ENCODE data around the gene TP53I3. TPM values are rescaled to one million over a fixed set of nuclear protein-coding genes. Genes with fewer than 3 reads are reported as not detected.

The TP53I3 gene
- total RNA-seq, 1 donor from 2014 or later = 38.0 TPM

DNA sequence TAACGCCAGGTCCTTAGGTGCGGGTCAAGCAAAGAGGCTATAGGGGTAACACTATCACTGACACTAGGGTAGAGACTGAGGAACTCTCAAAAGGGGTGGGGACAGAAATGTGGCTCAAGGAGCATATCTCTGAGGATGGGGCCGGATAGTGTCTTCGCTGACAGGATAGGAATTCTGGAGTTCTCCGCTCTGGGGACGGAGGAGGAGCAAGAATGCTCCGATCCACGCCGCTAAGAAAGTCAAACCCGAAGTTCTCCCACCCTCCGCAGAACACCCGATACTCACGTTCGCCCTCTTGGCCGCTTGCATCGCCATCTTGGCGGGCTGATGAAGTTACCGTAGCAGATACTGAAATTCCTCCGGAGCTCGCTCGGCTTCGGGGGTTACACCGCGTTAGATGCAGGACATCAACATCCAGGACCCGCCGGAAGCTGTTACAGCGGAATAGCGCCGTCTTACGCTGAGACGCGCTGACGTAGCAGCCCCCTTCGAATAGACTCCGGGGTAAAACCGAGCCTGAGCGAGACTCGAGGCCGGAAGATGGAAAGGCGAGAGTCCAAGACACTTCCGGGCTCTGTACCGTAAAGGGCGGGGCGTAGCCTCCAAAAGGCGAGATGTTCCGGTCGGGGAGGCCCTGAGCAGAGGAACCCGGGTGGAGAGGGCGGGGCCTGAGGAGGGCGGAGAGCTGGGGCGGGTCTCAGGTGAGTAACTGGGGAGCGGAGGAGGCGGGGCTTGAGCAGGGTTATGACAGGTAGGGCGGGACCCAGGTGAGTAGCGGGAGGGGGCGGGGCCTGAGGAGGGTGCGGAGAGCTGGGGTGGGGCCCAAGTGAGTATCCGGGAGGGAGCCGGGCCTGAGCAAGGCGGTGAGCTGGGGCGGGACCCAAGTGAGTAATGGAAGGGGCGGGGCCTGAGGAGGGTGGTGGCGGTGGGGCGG lies 8.5 kb downstream of the TP53I3 start, which contains the start of gene SF3B6:
TSS of gene SF3B6 (minus strand) at position 412 of the 934 bp plus-strand sequence. CDS start at position 315, 97 bp downstream.
- peak; percentile 96 for DNase-seq
- peak within 1 kb of the TSS; percentile 98 for H3K4me3 Mint-ChIP-seq (ENCODE audit: unreplicated experiment)
- TF ChIP-seq, protein P1, sequence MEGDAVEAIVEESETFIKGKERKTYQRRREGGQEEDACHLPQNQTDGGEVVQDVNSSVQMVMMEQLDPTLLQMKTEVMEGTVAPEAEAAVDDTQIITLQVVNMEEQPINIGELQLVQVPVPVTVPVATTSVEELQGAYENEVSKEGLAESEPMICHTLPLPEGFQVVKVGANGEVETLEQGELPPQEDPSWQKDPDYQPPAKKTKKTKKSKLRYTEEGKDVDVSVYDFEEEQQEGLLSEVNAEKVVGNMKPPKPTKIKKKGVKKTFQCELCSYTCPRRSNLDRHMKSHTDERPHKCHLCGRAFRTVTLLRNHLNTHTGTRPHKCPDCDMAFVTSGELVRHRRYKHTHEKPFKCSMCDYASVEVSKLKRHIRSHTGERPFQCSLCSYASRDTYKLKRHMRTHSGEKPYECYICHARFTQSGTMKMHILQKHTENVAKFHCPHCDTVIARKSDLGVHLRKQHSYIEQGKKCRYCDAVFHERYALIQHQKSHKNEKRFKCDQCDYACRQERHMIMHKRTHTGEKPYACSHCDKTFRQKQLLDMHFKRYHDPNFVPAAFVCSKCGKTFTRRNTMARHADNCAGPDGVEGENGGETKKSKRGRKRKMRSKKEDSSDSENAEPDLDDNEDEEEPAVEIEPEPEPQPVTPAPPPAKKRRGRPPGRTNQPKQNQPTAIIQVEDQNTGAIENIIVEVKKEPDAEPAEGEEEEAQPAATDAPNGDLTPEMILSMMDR (IDR thresholded peaks at IDR 0.05; ENCODE audit: partially characterized antibody, unreplicated experiment) = no peak
- no peaks in the 10 kb centered on the region for H3K36me3 Mint-ChIP-seq (ENCODE audit: unreplicated experiment)
- peak within 1 kb of the TSS; percentile 90 for H3K27ac Mint-ChIP-seq (ENCODE audit: unreplicated experiment)
- H3K27me3 Mint-ChIP-seq (ENCODE audit: unreplicated experiment) = no peaks in the 10 kb centered on the region
- peaks cover 7% of the 10 kb centered on the region for H3K4me1 Mint-ChIP-seq (ENCODE audit: low read depth, unreplicated experiment)
- peaks cover 11% of the 10 kb centered on the region for H3K9me3 Mint-ChIP-seq (ENCODE audit: unreplicated experiment)

GRCh38 chr2:24075259-24075658 lies 9.4 kb downstream of the TP53I3 start:
- peaks cover 5% of the 10 kb centered on the region for H3K4me1 Mint-ChIP-seq (ENCODE audit: low read depth, unreplicated experiment)
- no peaks in the 10 kb centered on the region for H3K27me3 Mint-ChIP-seq (ENCODE audit: unreplicated experiment)
- TF ChIP-seq, protein P1 (IDR thresholded peaks at IDR 0.05; ENCODE audit: partially characterized antibody, unreplicated experiment) = no peak
- DNase-seq = no peak
- peaks cover 10% of the 10 kb centered on the region for H3K9me3 Mint-ChIP-seq (ENCODE audit: unreplicated experiment)
- peak overlapping the region; percentile 98 for H3K4me3 Mint-ChIP-seq (ENCODE audit: unreplicated experiment)
- H3K36me3 Mint-ChIP-seq (ENCODE audit: unreplicated experiment) = no peaks in the 10 kb centered on the region
- no peak overlapping the region for H3K27ac Mint-ChIP-seq (ENCODE audit: unreplicated experiment)

DNA sequence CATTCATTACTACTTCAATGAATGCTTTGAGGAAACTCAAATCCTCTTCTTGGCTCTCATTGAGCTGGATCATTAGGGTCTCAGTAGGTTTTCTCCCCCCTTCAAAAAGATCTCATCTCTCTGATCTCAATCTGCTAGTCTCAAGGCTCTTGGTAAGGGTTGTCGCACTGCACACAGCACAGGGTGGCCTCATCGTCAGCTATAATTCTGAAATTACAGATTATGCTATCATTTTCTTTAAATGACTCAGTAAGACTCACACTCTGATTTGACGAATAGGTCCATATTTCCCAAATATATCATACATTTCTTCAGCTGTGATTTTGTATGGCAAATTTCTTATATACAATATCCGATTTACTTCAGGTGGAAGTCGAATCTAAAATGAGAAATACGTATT lies 10.8 kb downstream of the TP53I3 start:
- peaks cover 10% of the 10 kb centered on the region for H3K9me3 Mint-ChIP-seq (ENCODE audit: unreplicated experiment)
- TF ChIP-seq, protein P1 (IDR thresholded peaks at IDR 0.05; ENCODE audit: partially characterized antibody, unreplicated experiment) = no peak
- no peaks in the 10 kb centered on the region for H3K27me3 Mint-ChIP-seq (ENCODE audit: unreplicated experiment)
- H3K4me1 Mint-ChIP-seq (ENCODE audit: low read depth, unreplicated experiment) = peaks cover 5% of the 10 kb centered on the region
- DNase-seq = no peak
- H3K36me3 Mint-ChIP-seq (ENCODE audit: unreplicated experiment) = no peaks in the 10 kb centered on the region
- no peak overlapping the region for H3K27ac Mint-ChIP-seq (ENCODE audit: unreplicated experiment)
- H3K4me3 Mint-ChIP-seq (ENCODE audit: unreplicated experiment) = no peak overlapping the region

GRCh38 chr2:24072259-24072658 lies 12.4 kb downstream of the TP53I3 start:
- H3K9me3 Mint-ChIP-seq (ENCODE audit: unreplicated experiment) = peaks cover 5% of the 10 kb centered on the region
- H3K4me1 Mint-ChIP-seq (ENCODE audit: low read depth, unreplicated experiment) = peaks cover 5% of the 10 kb centered on the region
- TF ChIP-seq, protein P1 (IDR thresholded peaks at IDR 0.05; ENCODE audit: partially characterized antibody, unreplicated experiment) = no peak
- no peaks in the 10 kb centered on the region for H3K36me3 Mint-ChIP-seq (ENCODE audit: unreplicated experiment)
- no peak for DNase-seq
- H3K4me3 Mint-ChIP-seq (ENCODE audit: unreplicated experiment) = no peak overlapping the region
- no peak overlapping the region for H3K27ac Mint-ChIP-seq (ENCODE audit: unreplicated experiment)
- no peaks in the 10 kb centered on the region for H3K27me3 Mint-ChIP-seq (ENCODE audit: unreplicated experiment)

DNA sequence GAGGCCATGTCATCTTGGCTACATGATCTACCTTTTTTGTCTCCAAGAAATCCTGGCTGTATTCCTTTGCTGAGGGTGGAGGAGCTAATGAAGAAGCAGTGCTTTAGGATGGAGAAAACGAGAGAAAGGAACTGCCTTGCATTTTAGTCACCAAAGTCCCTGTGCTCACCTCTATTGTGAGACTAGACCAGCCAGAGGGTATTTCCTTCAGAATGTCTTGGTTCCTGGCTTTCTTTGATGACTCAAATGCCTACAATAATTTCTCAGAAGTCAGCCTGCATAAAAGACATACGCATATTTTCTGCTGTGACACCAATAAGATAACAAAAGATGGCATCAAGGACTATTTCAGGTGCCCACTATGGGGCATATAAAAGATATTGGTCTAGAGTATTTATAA lies 19.3 kb downstream of the TP53I3 start:
- Mint-ChIP-seq H3K4me1 (ENCODE audit: low read depth, unreplicated experiment) (no peaks in the 10 kb centered on the region), H3K27me3 (ENCODE audit: unreplicated experiment) (no peaks in the 10 kb centered on the region), H3K36me3 (ENCODE audit: unreplicated experiment) (no peaks in the 10 kb centered on the region), H3K9me3 (ENCODE audit: unreplicated experiment) (no peaks in the 10 kb centered on the region), H3K4me3 (ENCODE audit: unreplicated experiment) (no peak overlapping the region), H3K27ac (ENCODE audit: unreplicated experiment) (no peak overlapping the region)
- TF ChIP-seq, protein P1 (IDR thresholded peaks at IDR 0.05; ENCODE audit: partially characterized antibody, unreplicated experiment) = no peak
- no peak for DNase-seq
